WTC11 (cell line): Measurements from ENCODE around the gene GMEB2. TPM values are rescaled to one million over a fixed set of nuclear protein-coding genes. Genes with fewer than 3 reads are reported as not detected.

ENCODE experiments used
- ATAC-seq: fragments of 200-7000 bp; cut with Tn5 transposase; 2 replicates; pipeline ENCODE4 v1.10.0; 2021; ENCODE audit warnings: mild to moderate bottlenecking, moderate library complexity
- CTCF ChIA-PET: fragments of 300-600 bp; sonication (Branson Sonifier 250); formaldehyde crosslinking; loops from one replicate; lab custom pipeline; 2021; ENCODE audit warnings: antibody characterized with exemption; lab: Charles Lee
- POLR2A ChIA-PET: fragments of 350-600 bp; sonication (Branson Sonifier 250); formaldehyde crosslinking; loops from one replicate; lab custom pipeline; 2021; ENCODE audit warnings: antibody characterized with exemption; lab: Charles Lee
- DNase-seq: peaks from one replicate; pipeline ENCODE4 v3.0.0; 2021; ENCODE audit warnings: low spot score
- H3K27ac Mint-ChIP-seq: 2 replicates; pipeline ENCODE4 v1.8.0; 2021; ENCODE audit warnings: mixed read lengths
- H3K27me3 Mint-ChIP-seq: 2 replicates; pipeline ENCODE4 v1.8.0; 2021; ENCODE audit warnings: low read depth, mild to moderate bottlenecking, moderate library complexity, mixed read lengths
- H3K36me3 Mint-ChIP-seq: 2 replicates; pipeline ENCODE4 v1.8.0; 2021; ENCODE audit warnings: mixed read lengths
- H3K4me1 Mint-ChIP-seq: 2 replicates; pipeline ENCODE4 v1.8.0; 2022; ENCODE audit warnings: mixed read lengths
- H3K4me3 Mint-ChIP-seq: 2 replicates; pipeline ENCODE4 v1.8.0; 2021; ENCODE audit warnings: mild to moderate bottlenecking, moderate library complexity, mixed read lengths
- H3K9me3 Mint-ChIP-seq: 2 replicates; pipeline ENCODE4 v1.8.0; 2021; ENCODE audit warnings: mixed read lengths
- ATF6 ChIP-seq: sonication (generic); formaldehyde crosslinking; IDR thresholded peaks from 2 replicates; pipeline ENCODE4 v1.8.1; 2023; ENCODE audit warnings: mild to moderate bottlenecking, missing genetic modification reagents
- CBFB ChIP-seq: sonication (generic); formaldehyde crosslinking; IDR thresholded peaks from 2 replicates; pipeline ENCODE4 v1.8.1; 2022; ENCODE audit warnings: mild to moderate bottlenecking, low read depth, missing genetic modification reagents
- CDX4 ChIP-seq: fragments of 250-450 bp; sonication (Bioruptor Pico); IDR thresholded peaks from 2 replicates; pipeline ENCODE4 v1.9.0; 2021; ENCODE audit warnings: moderate library complexity, mild to moderate bottlenecking, inconsistent platforms, borderline replicate concordance
- CREM ChIP-seq: sonication (generic); formaldehyde crosslinking; IDR thresholded peaks from 2 replicates; pipeline ENCODE4 v1.8.1; 2022; ENCODE audit warnings: mild to moderate bottlenecking, missing genetic modification reagents, moderate library complexity
- CTCF ChIP-seq: fragments of 200-600 bp; IDR thresholded peaks from 2 replicates; pipeline ENCODE4 v1.8.0; 2022; ENCODE audit warnings: antibody characterized with exemption
- GABPB1 ChIP-seq: sonication (generic); formaldehyde crosslinking; IDR thresholded peaks from 2 replicates; pipeline ENCODE4 v1.8.1; 2023; ENCODE audit warnings: mild to moderate bottlenecking, missing genetic modification reagents
- JUN ChIP-seq: sonication (generic); formaldehyde crosslinking; IDR thresholded peaks from 2 replicates; pipeline ENCODE4 v1.8.0; 2023; ENCODE audit warnings: mild to moderate bottlenecking, missing genetic modification reagents
- NFYB ChIP-seq: sonication (generic); formaldehyde crosslinking; conservative IDR thresholded peaks from 2 replicates; pipeline ENCODE4 v1.8.0; 2022; ENCODE audit warnings: low read depth, missing genetic modification reagents
- RELA ChIP-seq: sonication (generic); formaldehyde crosslinking; IDR thresholded peaks from 2 replicates; pipeline ENCODE4 v1.8.1; 2022; ENCODE audit warnings: missing genetic modification reagents, mild to moderate bottlenecking, borderline replicate concordance
- ZBTB43 ChIP-seq: sonication (generic); formaldehyde crosslinking; IDR thresholded peaks from 2 replicates; pipeline ENCODE4 v1.8.1; 2023; ENCODE audit warnings: mild to moderate bottlenecking, missing genetic modification reagents
- ZMAT4 ChIP-seq: fragments of 250-450 bp; sonication (Bioruptor Pico); IDR thresholded peaks from 2 replicates; pipeline ENCODE4 v1.9.0; 2021; ENCODE audit warnings: mild to moderate bottlenecking
- ZNF138 ChIP-seq: sonication (generic); formaldehyde crosslinking; conservative IDR thresholded peaks from 2 replicates; pipeline ENCODE4 v1.8.1; 2022; ENCODE audit warnings: mild to moderate bottlenecking, moderate library complexity, missing genetic modification reagents
- ZNF232 ChIP-seq: sonication (generic); formaldehyde crosslinking; IDR thresholded peaks from 2 replicates; pipeline ENCODE4 v1.8.0; 2022; ENCODE audit warnings: mild to moderate bottlenecking, missing genetic modification reagents
- ZNF671 ChIP-seq: fragments of 250-450 bp; sonication (Bioruptor Pico); IDR thresholded peaks from 2 replicates; pipeline ENCODE4 v1.8.0; 2021; ENCODE audit warnings: mild to moderate bottlenecking
- ZSCAN18 ChIP-seq: fragments of 250-450 bp; sonication (Bioruptor Pico); IDR thresholded peaks from 2 replicates; pipeline ENCODE4 v2.1.2; 2022; ENCODE audit warnings: mild to moderate bottlenecking, moderate library complexity
- total RNA-seq: library from RNA; stranded (reverse); gene quantifications from 3 replicates; pipeline ENCODE4 v1.2.3, GENCODE V29; 2021
- TF ChIP-seq, protein P1 (sequence below): sonication (generic); formaldehyde crosslinking; IDR thresholded peaks from 2 replicates; pipeline ENCODE4 v1.8.0; 2022; ENCODE audit warnings: mild to moderate bottlenecking, missing genetic modification reagents
- TF ChIP-seq, protein P2 (sequence below): sonication (generic); formaldehyde crosslinking; IDR thresholded peaks from 2 replicates; pipeline ENCODE4 v1.8.1; 2023; ENCODE audit warnings: mild to moderate bottlenecking, missing genetic modification reagents, moderate library complexity
- TF ChIP-seq, protein P3 (sequence below): sonication (generic); formaldehyde crosslinking; IDR thresholded peaks from 2 replicates; pipeline ENCODE4 v1.8.1; 2022; ENCODE audit warnings: mild to moderate bottlenecking, missing genetic modification reagents, moderate library complexity, borderline replicate concordance

Gene GMEB2
- total RNA-seq, 1 experiment from 2014 or later: 14.8 TPM

DNA sequence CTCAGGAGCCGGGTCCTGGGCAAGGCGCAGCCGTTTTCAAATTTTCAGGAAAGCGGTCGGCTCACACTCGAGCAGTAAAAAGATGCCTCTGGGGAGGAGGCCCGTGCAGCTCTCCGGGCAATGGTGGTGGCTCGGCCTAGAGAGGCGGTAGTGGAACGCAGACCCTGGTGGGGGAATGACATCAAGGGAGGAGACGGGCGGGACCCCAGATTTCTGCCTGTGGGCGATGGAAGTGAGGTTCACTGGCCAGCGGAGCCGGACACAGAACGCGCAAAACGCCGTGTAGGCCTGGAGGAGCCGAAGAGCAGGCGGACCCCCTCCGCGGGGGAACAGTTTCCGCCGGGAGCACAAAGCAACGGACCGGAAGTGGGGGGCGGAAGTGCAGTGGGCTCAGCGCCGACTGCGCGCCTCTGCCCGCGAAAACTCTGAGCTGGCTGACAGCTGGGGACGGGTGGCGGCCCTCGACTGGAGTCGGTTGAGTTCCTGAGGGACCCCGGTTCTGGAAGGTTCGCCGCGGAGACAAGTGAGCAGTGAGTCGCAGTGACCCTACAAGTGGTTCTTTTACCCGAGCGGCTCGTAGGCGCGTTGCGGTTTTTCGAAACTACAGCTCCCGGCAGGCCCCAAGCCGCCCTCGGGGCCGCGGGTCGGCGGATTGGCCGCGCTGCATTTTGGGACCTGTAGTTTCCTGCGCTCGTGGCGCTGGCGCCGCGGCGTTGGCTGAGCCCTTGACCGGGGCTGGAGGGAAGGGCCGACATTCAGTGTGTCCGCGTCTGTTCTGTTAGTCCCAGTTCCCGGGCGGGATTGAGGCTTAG is 31.2 kb upstream of the GMEB2 start, which contains the start of gene RTEL1 (continued):
- no peak for TF ChIP-seq ATF6 (CRISPR knock-in tag)
- 0 out of 2 replicates have a peak, but pooled peaks have one; percentile 48 for TF ChIP-seq JUN
- TF ChIP-seq, protein P1, sequence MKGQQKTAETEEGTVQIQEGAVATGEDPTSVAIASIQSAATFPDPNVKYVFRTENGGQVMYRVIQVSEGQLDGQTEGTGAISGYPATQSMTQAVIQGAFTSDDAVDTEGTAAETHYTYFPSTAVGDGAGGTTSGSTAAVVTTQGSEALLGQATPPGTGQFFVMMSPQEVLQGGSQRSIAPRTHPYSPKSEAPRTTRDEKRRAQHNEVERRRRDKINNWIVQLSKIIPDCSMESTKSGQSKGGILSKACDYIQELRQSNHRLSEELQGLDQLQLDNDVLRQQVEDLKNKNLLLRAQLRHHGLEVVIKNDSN (CRISPR knock-in tag): peak; percentile 57; the same call in 1 of the 2 replicates
- TF ChIP-seq CREM (CRISPR knock-in tag): peak; percentile 49
- TF ChIP-seq, protein P2, sequence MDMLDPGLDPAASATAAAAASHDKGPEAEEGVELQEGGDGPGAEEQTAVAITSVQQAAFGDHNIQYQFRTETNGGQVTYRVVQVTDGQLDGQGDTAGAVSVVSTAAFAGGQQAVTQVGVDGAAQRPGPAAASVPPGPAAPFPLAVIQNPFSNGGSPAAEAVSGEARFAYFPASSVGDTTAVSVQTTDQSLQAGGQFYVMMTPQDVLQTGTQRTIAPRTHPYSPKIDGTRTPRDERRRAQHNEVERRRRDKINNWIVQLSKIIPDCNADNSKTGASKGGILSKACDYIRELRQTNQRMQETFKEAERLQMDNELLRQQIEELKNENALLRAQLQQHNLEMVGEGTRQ (CRISPR knock-in tag): 0 out of 2 replicates have a peak, but pooled peaks have one; percentile 12
- TF ChIP-seq GABPB1 (CRISPR knock-in tag): peak; percentile 91

DNA sequence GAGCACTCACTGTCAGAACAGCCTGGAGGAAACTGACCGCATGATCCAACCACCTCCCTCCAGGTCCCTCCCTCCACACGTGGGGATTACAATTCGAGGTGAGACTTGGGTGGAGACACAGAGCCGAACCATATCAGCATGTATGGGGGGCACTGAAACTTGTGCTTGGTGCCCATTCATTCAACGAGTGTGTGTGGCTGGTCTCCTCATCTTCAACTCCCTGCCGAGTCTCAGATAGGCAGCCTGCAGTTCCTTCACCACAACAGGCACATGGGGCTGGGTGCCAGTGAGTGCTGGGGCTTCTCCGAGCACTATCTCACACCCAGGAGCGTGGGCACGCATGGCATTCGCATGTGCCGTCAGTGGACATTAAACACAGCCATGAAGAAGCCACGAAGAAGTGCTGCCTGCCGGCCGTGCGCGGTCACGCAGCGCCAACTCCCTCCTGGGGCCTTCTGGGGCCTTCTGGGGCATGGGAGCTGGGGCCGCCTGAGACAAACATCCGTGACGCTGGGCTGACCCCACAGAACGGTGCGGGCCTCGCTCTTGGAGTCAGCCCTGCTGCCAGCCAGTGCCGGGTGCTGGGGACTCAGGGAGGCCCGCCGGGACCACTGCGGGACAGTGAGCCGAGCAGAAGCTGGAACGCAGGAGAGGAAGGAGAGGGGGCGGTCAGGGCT is 30.5 kb upstream of the GMEB2 start:
- Mint-ChIP-seq H3K36me3 (peaks cover 2% of the 10 kb centered on the region; the same call in 1 of the 2 replicates), H3K4me1 (peaks cover 23% of the 10 kb centered on the region), H3K4me3 (peak overlapping the region; percentile 89), H3K27me3 (no peaks in the 10 kb centered on the region), H3K27ac (peak overlapping the region; percentile 87), H3K9me3 (no peaks in the 10 kb centered on the region)
- ChIA-PET CTCF (interaction anchor here (1.0 to 1.6 kb wide), 4 partner anchors 12 to 119 kb away, joined by 3 to 23 read pairs (median 10); partner anchors contain the start of gene TNFRSF6B), POLR2A (interaction anchor here (1.2 kb wide), 2 partner anchors 33 to 40 kb away, joined by 3 to 4 read pairs; partner anchors contain the start of gene TNFRSF6B)
- ATAC-seq (no peak), DNase-seq (peak; percentile 31)
- TF ChIP-seq ZNF138 (no peak), CDX4 (CRISPR knock-in tag) (no peak), RELA (CRISPR knock-in tag) (no peak), CBFB (no peak)

- no peak overlapping the region for H3K27ac Mint-ChIP-seq
- CTCF ChIA-PET: no interaction called here
These were observed 29.6 kb upstream of the GMEB2 start for GRCh38 chr20:63656451-63656850.

More at GRCh38 chr20:63656451-63656850, 29.6 kb upstream of the GMEB2 start:
- Mint-ChIP-seq H3K4me1 (peaks cover 26% of the 10 kb centered on the region), H3K4me3 (no peak overlapping the region), H3K9me3 (no peaks in the 10 kb centered on the region), H3K27me3 (peaks cover 2% of the 10 kb centered on the region; the same call in 1 of the 2 replicates), H3K36me3 (no peaks in the 10 kb centered on the region; the same call in 1 of the 2 replicates)
- POLR2A ChIA-PET: no interaction called here
- DNase-seq: no peak
- TF ChIP-seq ZNF671 (CRISPR knock-in tag) (no peak), ZSCAN18 (no peak), NFYB (no peak), ZBTB43 (CRISPR knock-in tag) (no peak), CTCF (no peak), ZNF232 (CRISPR knock-in tag) (no peak), CREM (CRISPR knock-in tag) (no peak), ZMAT4 (no peak)
- TF ChIP-seq, protein P3, sequence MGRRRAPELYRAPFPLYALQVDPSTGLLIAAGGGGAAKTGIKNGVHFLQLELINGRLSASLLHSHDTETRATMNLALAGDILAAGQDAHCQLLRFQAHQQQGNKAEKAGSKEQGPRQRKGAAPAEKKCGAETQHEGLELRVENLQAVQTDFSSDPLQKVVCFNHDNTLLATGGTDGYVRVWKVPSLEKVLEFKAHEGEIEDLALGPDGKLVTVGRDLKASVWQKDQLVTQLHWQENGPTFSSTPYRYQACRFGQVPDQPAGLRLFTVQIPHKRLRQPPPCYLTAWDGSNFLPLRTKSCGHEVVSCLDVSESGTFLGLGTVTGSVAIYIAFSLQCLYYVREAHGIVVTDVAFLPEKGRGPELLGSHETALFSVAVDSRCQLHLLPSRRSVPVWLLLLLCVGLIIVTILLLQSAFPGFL (CRISPR knock-in tag): no peak
- no peak for ATAC-seq
